ENCODE measurements around the gene MOB2. TPM values are rescaled to one million over a fixed set of nuclear protein-coding genes. Genes with fewer than 3 reads are reported as not detected.
"Not testable (repeated sequence)": the region's sequence is repeated elsewhere in the genome, so short reads cannot be mapped to it uniquely, and the experiment has no call there.

Gene MOB2
- polyA plus RNA-seq, 6 donors from 2014 or later: 29.7 to 50.8 (median 33.2) TPM

DNA sequence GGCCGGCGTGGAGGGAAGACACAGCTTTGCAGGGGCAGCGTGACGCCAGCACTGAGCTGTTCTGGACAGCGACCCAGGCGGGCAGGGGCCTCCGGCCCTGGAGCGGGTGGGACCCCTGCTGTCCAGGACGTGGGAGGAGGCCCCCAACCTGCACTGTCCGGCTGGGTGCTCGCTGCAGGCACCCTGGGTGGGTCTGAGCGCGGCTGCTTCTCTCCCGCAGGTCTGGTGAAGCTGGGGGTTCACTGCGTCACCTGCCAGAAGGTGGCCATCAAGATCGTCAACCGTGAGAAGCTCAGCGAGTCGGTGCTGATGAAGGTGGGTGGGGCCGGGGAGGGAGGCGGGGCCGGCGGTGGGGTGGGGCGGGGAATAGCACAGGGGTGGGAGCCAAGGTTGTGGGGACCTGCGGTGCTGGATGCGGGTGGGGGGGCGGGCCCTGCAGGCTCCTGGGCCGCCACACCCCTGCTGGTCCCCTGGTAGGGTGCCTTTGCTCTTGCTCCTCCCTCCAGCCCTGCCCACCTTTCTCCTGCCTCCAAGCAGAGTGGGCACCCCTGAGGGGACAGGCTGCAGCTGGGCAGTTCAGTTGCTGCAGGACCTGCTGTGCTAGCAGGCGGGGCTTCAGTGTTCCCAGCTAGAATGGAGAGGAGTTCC is 50.6 kb downstream of the MOB2 start:
- Mint-ChIP-seq H3K4me3 (no peak overlapping the region), H3K4me1 (no peaks in the 10 kb centered on the region), H3K9me3 (no peaks in the 10 kb centered on the region), H3K27ac (no peak overlapping the region), H3K36me3 (no peaks in the 10 kb centered on the region), H3K27me3 (peaks cover 0 to 10% (median 0%) of the 10 kb centered on the region in 3 donors)
- peak in 1 of 2 donors; percentile 28 for ATAC-seq (ENCODE audit: low read depth in 2 of 2)
- no peak for DNase-seq

DNA sequence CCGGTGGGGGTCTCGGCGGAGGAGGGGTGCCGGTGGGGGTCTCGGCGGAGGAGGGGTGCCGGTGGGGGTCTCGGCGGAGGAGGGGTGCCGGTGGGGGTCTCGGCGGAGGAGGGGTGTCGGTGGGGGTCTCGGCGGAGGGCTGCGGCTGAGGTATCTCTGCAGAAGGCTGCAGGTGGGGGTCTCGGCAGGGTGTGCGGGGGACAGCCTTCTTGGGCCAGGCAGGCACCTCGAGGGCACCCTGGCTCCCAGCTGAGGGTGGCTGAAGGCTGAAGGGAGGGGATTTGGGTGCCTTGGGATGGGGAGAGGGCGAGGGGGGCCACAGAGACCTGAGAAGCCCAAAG is 51.1 kb downstream of the MOB2 start:
- not testable (repeated sequence) for ATAC-seq (ENCODE audit: low read depth in 2 of 2); H3K9me3 Mint-ChIP-seq; H3K4me1 Mint-ChIP-seq; H3K27me3 Mint-ChIP-seq; H3K27ac Mint-ChIP-seq; H3K4me3 Mint-ChIP-seq; H3K36me3 Mint-ChIP-seq; DNase-seq

DNA sequence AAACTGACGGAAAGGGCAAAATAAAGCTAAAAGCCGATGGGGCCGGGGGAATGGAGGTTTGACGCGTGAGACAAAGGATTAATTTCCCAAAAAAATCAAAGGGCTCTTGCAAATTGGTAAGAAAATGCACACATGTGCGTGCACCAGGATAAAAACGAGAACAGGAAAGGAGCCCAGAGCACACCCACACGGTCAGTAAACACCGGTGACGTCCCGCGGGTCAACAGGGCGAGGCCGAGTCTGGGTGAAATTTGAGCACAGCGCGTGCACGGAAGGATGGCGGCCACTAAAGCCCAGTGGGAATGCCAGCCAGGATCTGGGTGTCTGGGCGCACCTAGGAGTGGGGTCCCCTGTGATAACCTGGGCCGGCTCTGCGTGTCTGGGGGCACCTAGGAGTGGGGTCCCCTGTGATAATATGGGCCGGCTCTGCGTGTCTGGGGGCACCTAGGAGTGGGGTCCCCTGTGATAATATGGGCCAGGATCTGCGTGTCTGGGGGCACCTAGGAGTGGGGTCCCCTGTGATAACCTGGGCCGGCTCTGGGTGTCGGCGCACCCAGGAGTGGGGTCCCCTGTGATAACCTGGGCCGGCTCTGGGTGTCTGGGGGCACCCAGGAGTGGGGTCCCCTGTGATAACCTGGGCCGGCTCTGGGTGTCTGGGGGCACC is 52.5 kb downstream of the MOB2 start:
- DNase-seq (no peak), ATAC-seq (ENCODE audit: low read depth in 2 of 2) (no peak)
- Mint-ChIP-seq H3K4me1 (no peaks in the 10 kb centered on the region), H3K4me3 (peak overlapping the region in 1 of 8 donors; percentile 35), H3K9me3 (no peaks in the 10 kb centered on the region), H3K36me3 (no peaks in the 10 kb centered on the region), H3K27me3 (peaks cover 0 to 5% (median 0%) of the 10 kb centered on the region in 3 donors), H3K27ac (no peak overlapping the region)

DNA sequence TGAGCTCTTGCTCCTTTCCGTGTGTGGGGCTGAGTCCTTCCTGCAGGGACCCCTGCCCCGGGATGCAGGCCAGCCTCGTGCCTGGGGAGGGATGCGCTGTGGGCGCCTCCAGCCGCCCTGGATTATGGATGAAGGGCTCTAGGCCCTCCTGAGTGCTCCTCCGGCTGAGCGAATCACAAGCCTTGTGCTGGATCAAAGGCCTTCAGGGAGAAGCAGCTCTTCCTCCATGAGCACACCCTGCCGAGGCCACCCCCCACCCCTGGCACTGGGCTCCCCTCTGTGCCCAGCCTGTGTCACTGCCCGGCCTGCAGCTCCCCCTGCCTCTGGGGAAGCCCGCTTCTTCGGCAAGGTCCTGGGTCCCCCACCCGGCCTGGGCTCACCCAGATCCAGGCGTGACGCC is 53.0 kb downstream of the MOB2 start:
- H3K4me1 Mint-ChIP-seq: peaks cover 0 to 2% (median 0%) of the 10 kb centered on the region in 3 donors
- ATAC-seq (ENCODE audit: low read depth in 2 of 2) (no peak), DNase-seq (no peak)
- H3K36me3 Mint-ChIP-seq: no peaks in the 10 kb centered on the region
- peaks cover 0 to 5% (median 0%) of the 10 kb centered on the region in 3 donors for H3K27me3 Mint-ChIP-seq
- H3K9me3 Mint-ChIP-seq: peaks cover 0 to 4% (median 0%) of the 10 kb centered on the region in 7 donors
- H3K4me3 Mint-ChIP-seq: no peak overlapping the region
- no peak overlapping the region for H3K27ac Mint-ChIP-seq

DNA sequence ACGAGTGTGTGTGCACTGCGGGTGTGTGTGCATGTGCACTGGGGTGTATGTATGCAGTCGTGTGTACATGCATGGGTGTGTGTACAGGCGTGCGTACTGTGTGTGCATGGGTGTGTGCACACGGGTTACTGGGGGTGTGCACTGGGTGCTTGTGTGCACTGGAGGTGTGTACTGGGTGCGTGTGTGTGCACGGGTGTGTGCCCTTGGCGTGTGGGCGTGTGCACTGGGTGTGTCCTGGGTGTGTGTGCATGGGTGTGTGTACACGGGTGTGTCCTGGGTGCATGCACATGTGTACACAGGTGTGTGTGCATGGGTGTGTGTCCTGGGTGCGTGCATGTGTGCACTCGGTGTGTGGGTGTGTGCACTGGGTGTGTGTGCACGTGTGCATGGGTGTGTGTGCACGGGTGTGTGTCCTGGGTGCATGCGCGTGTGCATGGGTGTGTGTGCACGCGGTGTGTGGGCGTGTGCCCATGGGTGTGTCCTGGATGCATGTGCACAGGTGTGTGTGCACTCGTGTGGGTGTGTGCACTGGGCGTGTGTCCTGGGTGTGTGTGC is 57.7 kb downstream of the MOB2 start:
- H3K4me1 Mint-ChIP-seq: peaks cover 0 to 3% (median 0%) of the 10 kb centered on the region in 3 donors
- DNase-seq (no peak), ATAC-seq (ENCODE audit: low read depth in 2 of 2) (no peak)
- H3K9me3 Mint-ChIP-seq: peaks cover 0 to 4% (median 0%) of the 10 kb centered on the region in 7 donors
- no peak overlapping the region for H3K27ac Mint-ChIP-seq
- no peaks in the 10 kb centered on the region for H3K27me3 Mint-ChIP-seq
- H3K36me3 Mint-ChIP-seq: no peaks in the 10 kb centered on the region
- H3K4me3 Mint-ChIP-seq: no peak overlapping the region

DNA sequence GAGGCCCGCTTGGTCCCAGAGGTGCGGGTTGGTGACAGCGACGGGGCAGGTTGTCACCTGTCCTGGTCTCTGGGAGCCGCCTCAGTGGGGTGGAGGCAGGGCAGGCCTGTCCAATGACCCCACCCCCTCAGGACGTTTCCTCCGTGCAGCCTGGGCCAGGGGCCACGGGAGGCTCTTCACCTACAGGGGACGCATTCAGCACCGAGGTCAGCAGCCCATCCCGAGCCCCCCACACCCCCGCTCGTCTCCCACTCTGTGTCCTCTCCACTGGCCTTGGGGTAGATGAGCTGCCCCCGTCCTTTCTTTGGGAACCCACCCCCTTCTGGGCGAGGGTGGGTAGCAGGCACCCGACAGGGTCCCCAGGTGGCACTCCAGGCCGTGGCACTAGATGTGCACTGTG is 61.1 kb downstream of the MOB2 start:
- Mint-ChIP-seq H3K4me3 (no peak overlapping the region), H3K4me1 (peaks cover 0 to 3% (median 0%) of the 10 kb centered on the region in 3 donors), H3K27me3 (peaks cover 0 to 7% (median 0%) of the 10 kb centered on the region in 3 donors), H3K27ac (peak overlapping the region in 1 of 6 donors; percentile 45), H3K36me3 (no peaks in the 10 kb centered on the region), H3K9me3 (peaks cover 0 to 4% (median 0%) of the 10 kb centered on the region in 7 donors)
- ATAC-seq (ENCODE audit: low read depth in 2 of 2): no peak
- no peak for DNase-seq

DNA sequence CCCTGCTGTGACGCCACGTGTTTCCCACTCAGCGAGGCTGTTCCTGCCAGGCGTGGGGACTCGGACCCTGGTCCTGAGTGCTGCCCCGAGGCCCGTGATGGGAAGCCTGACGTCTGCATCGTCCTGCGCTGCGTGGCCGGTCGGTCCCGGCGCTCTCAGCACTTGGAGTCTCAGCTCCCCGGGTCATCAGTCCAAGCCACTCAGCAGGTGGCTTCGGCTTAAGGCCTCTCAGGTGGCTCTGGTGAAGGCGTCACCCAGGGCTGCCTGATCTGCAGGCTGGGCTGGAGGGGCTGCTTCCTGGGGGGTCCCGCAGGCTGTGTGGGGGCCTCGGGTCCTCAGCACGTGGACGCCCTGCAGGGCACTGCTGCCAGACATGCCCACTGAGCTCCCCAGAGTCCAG is 61.6 kb downstream of the MOB2 start:
- H3K27ac Mint-ChIP-seq: no peak overlapping the region
- ATAC-seq (ENCODE audit: low read depth in 2 of 2): no peak
- H3K9me3 Mint-ChIP-seq: peaks cover 0 to 4% (median 1%) of the 10 kb centered on the region in 7 donors
- no peaks in the 10 kb centered on the region for H3K36me3 Mint-ChIP-seq
- no peak overlapping the region for H3K4me3 Mint-ChIP-seq
- H3K27me3 Mint-ChIP-seq: peaks cover 0 to 7% (median 0%) of the 10 kb centered on the region in 3 donors
- no peak for DNase-seq
- peaks cover 0 to 3% (median 0%) of the 10 kb centered on the region in 3 donors for H3K4me1 Mint-ChIP-seq

DNA sequence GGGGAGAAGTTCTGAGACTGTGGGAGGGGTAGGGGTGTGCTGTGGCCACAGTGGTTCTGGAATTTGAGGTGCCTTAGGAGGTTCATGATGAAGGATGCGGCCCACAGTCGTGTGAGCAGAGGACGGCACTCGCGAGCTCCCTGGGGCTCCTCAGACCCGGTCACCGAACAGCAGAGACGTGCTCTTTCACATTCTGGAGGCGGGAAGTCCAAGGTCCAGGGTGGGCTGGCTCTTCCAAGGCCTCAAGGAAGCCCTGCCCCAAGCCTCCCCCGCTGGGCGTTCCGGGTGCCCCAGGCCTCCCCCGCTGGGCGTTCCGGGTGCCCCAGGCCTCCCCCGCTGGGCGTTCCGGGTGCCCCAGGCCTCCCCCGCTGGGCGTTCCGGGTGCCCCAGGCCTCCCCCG is 63.2 kb downstream of the MOB2 start:
- not testable (repeated sequence) for DNase-seq; H3K4me3 Mint-ChIP-seq; H3K4me1 Mint-ChIP-seq; H3K27ac Mint-ChIP-seq; H3K36me3 Mint-ChIP-seq; H3K27me3 Mint-ChIP-seq; ATAC-seq (ENCODE audit: low read depth in 2 of 2)
- H3K9me3 Mint-ChIP-seq: peaks cover 0 to 18% (median 12%) of the 10 kb centered on the region in 7 donors

DNA sequence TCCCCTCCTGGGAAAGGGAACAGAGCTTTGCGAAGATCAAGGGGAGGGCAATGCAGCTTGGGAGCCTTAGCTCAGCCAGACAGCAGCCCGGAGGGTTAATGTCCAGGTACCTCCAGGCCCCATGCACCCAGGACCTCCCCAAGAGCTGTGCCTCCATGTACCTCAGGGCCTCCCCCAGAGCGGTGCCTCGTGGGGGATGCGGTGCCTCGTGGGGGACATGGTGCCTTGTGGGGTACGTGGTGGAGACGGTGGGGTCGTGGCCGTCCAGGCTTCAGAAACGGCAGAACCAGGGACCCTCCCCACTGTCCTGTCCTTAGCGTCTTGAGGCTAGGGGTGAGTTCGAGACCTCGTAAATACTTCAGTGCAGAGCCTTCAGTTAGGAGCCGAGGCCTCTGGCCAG is 63.6 kb downstream of the MOB2 start:
- Mint-ChIP-seq H3K27ac (no peak overlapping the region), H3K27me3 (peaks cover 0 to 7% (median 0%) of the 10 kb centered on the region in 3 donors), H3K4me3 (no peak overlapping the region), H3K4me1 (no peaks in the 10 kb centered on the region), H3K36me3 (peaks cover 0 to 8% of the 10 kb centered on the region in 2 donors), H3K9me3 (peaks cover 0 to 18% (median 13%) of the 10 kb centered on the region in 7 donors)
- ATAC-seq (ENCODE audit: low read depth in 2 of 2) (no peak), DNase-seq (no peak)

DNA sequence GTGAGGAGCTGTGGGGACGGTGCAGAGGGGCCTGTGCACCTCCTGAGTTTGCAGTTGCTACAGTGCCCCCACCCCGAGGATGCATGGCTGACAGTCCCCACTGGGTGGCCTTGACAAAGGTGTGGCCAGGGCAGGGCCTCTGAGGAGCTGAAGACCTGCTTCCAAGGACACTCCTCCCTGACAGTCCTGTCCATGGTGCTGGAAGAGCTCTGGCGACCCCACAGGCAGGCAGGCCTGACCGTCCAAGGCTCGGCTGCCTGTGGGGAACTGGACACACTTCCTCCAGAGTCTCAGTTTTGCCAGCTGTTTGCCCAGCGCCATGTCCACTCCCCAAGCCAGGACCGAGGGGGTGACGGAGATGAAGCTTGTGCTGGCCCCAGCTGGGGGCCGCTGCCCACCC is 64.1 kb downstream of the MOB2 start:
- Mint-ChIP-seq H3K9me3 (peaks cover 0 to 18% (median 13%) of the 10 kb centered on the region in 7 donors), H3K27me3 (peaks cover 0 to 7% (median 0%) of the 10 kb centered on the region in 3 donors), H3K36me3 (peaks cover 0 to 8% of the 10 kb centered on the region in 2 donors), H3K27ac (no peak overlapping the region), H3K4me1 (no peaks in the 10 kb centered on the region), H3K4me3 (peak overlapping the region in 1 of 8 donors; percentile 6)
- DNase-seq: no peak
- ATAC-seq (ENCODE audit: low read depth in 2 of 2): no peak

DNA sequence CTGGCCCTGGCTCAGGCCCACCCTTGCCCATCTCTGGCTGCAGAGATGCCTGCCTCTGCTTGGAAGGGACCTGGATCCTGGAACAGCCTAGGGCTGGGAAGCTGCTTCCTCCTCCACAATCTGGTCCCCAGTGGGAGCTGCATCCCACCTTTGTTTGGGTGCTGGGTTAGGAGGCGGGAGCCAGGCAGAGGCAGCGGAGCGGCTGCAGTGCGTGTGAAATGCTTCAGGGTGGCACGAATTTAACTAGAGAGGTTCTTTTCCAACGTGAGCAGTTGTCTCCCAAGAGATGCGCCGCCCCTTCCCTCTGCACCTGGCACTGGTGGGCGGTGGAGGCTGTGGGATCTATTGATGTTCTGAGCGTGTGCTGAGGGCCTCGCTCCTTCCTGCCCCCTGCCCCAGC is 65.3 kb downstream of the MOB2 start:
- no peaks in the 10 kb centered on the region for H3K4me1 Mint-ChIP-seq

DNA sequence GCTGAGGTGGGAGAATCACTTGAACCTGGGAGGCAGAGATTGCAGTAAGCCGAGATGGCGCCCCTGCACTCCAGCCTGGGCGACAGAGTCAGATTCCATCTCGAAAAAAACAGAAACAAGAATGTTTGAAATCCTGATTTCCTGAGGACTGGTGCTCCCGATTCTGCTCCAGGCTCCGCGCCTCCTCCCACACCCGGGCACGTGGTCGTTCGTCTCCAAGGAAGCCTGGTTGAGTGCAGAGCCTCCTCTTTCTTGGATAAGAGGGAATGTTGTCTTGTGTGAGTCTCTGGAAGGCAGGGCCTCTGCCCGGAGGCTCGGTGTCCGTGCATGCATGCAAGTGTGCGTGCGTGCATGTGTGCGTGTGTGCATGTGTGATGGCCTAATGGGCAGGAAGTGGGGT is 66.8 kb downstream of the MOB2 start:
- Mint-ChIP-seq H3K27me3 (peaks cover 0 to 7% (median 0%) of the 10 kb centered on the region in 3 donors), H3K4me1 (no peaks in the 10 kb centered on the region), H3K36me3 (peaks cover 0 to 8% of the 10 kb centered on the region in 2 donors), H3K9me3 (peaks cover 0 to 26% (median 15%) of the 10 kb centered on the region in 7 donors), H3K27ac (no peak overlapping the region), H3K4me3 (no peak overlapping the region)
- DNase-seq (no peak), ATAC-seq (ENCODE audit: low read depth in 2 of 2) (no peak)

More for the DNA sequence above, 65.3 kb downstream of the MOB2 start:
- Mint-ChIP-seq H3K27me3 (peaks cover 0 to 7% (median 0%) of the 10 kb centered on the region in 3 donors), H3K27ac (no peak overlapping the region), H3K9me3 (peaks cover 0 to 26% (median 15%) of the 10 kb centered on the region in 7 donors), H3K4me3 (no peak overlapping the region), H3K36me3 (peaks cover 0 to 8% of the 10 kb centered on the region in 2 donors)
- DNase-seq (no peak), ATAC-seq (ENCODE audit: low read depth in 2 of 2) (no peak)
